RPMI7951 (cell line): ENCODE data around the gene PVRIG. TPM values are rescaled to one million over a fixed set of nuclear protein-coding genes. Genes with fewer than 3 reads are reported as not detected.
"Not testable (repeated sequence)": the region's sequence is repeated elsewhere in the genome, so short reads cannot be mapped to it uniquely, and the experiment has no call there.

ENCODE experiments used
- DNase-seq: peaks from one replicate; pipeline ENCODE4 v3.0.0-alpha.2; 2012; ENCODE audit warnings: low read depth
- total RNA-seq: library from RNA; depleted of rRNA; stranded (reverse); fragments of >200 nt; shearing (Covaris generic); gene quantifications from 2 replicates; pipeline ENCODE4 v1.2.3, GENCODE V29; 2014

PVRIG gene
- total RNA-seq, 1 experiment from 2014 or later, result not detected

- no peak for DNase-seq
Observed at GRCh38 chr7:100195222-100195621, 24.5 kb upstream of the PVRIG start.

- not testable (repeated sequence) for DNase-seq
Observed at GRCh38 chr7:100195901-100196322, 23.8 kb upstream of the PVRIG start.

- DNase-seq, result no peak
Observed at GRCh38 chr7:100198266-100198665, 21.5 kb upstream of the PVRIG start.

- DNase-seq, result no peak
Observed at GRCh38 chr7:100200693-100201092, 19.1 kb upstream of the PVRIG start.

- no peak for DNase-seq
Observed at GRCh38 chr7:100204454-100204853, 15.3 kb upstream of the PVRIG start.

GRCh38 chr7:100208911-100209408 lies 10.8 kb upstream of the PVRIG start:
- DNase-seq, result no peak

- no peak for DNase-seq
Observed at GRCh38 chr7:100209493-100209892, 10.3 kb upstream of the PVRIG start.

GRCh38 chr7:100210805-100211204 lies 8.9 kb upstream of the PVRIG start:
- DNase-seq, result no peak

- no peak for DNase-seq
Observed at GRCh38 chr7:100211342-100211780, 8.4 kb upstream of the PVRIG start.

- no peak for DNase-seq
Observed at GRCh38 chr7:100212631-100213286, 7.0 kb upstream of the PVRIG start.

- DNase-seq, result no peak
Observed at GRCh38 chr7:100213672-100214071, 6.1 kb upstream of the PVRIG start.

- DNase-seq, result not testable (repeated sequence)
Observed at GRCh38 chr7:100214356-100214755, 5.4 kb upstream of the PVRIG start.

- DNase-seq, result no peak
Observed at GRCh38 chr7:100215895-100216294, 3.9 kb upstream of the PVRIG start.

GRCh38 chr7:100217934-100218333 lies 1.8 kb upstream of the PVRIG start:
- peak; percentile 17 for DNase-seq

- no peak for DNase-seq
Observed at GRCh38 chr7:100219271-100219737, 445 bp upstream of the PVRIG start.

GRCh38 chr7:100220586-100221230 lies 959 bp downstream of the PVRIG start:
- no peak for DNase-seq

GRCh38 chr7:100221231-100221718 lies 1.5 kb downstream of the PVRIG start:
- no peak for DNase-seq

GRCh38 chr7:100221767-100222444 lies 2.2 kb downstream of the PVRIG start:
- no peak for DNase-seq

GRCh38 chr7:100222445-100223132 lies 2.8 kb downstream of the PVRIG start:
- DNase-seq, result no peak

GRCh38 chr7:100223376-100223927 lies 3.7 kb downstream of the PVRIG start:
- not testable (repeated sequence) for DNase-seq

GRCh38 chr7:100224891-100225290 lies 5.1 kb downstream of the PVRIG start:
- not testable (repeated sequence) for DNase-seq
